Endothelial cell (in vitro differentiated cells): ENCODE measurements around the gene TMEFF2. TPM values are rescaled to one million over a fixed set of nuclear protein-coding genes. Genes with fewer than 3 reads are reported as not detected.

Experiments
- DNase-seq: peaks from one replicate; pipeline ENCODE4 v3.0.0; 2021; ENCODE audit warnings: low spot score
- H3K27ac Mint-ChIP-seq: one replicate; pipeline ENCODE4 v1.8.0; 2021; ENCODE audit warnings: mixed read lengths, inconsistent platforms; ENCODE audit not compliant: unreplicated experiment
- H3K27me3 Mint-ChIP-seq: one replicate; pipeline ENCODE4 v1.8.0; 2021; ENCODE audit warnings: mild to moderate bottlenecking, moderate library complexity, mixed read lengths, inconsistent platforms; ENCODE audit not compliant: unreplicated experiment
- H3K36me3 Mint-ChIP-seq: one replicate; pipeline ENCODE4 v1.8.0; 2021; ENCODE audit warnings: mild to moderate bottlenecking, low read depth, mixed read lengths, inconsistent platforms; ENCODE audit not compliant: unreplicated experiment
- H3K4me1 Mint-ChIP-seq: one replicate; pipeline ENCODE4 v1.8.0; 2021; ENCODE audit warnings: mild to moderate bottlenecking, mixed read lengths, inconsistent platforms; ENCODE audit not compliant: unreplicated experiment
- H3K4me3 Mint-ChIP-seq: one replicate; pipeline ENCODE4 v1.8.0; 2021; ENCODE audit warnings: mild to moderate bottlenecking, mixed read lengths, inconsistent platforms; ENCODE audit not compliant: unreplicated experiment
- H3K9me3 Mint-ChIP-seq: one replicate; pipeline ENCODE4 v1.8.0; 2021; ENCODE audit warnings: mixed read lengths, inconsistent platforms; ENCODE audit not compliant: unreplicated experiment
- total RNA-seq: library from RNA; stranded (reverse); fragmentation: NEBNext Ultra II Directional; extraction: Animal tissue kit (Norgen Biotek cat#: 25700); gene quantifications from one replicate; pipeline ENCODE4 v1.2.1, GENCODE V29; 2021; ENCODE audit not compliant: unreplicated experiment
- TF ChIP-seq, protein P1 (sequence below): fragments of 200-600 bp; sonication (generic); IDR thresholded peaks from one replicate; pipeline ENCODE4 v1.5.0; 2021; ENCODE audit warnings: antibody characterized with exemption; ENCODE audit not compliant: unreplicated experiment

The TMEFF2 gene
- total RNA-seq, 1 donor from 2014 or later: 0.10 TPM

DNA sequence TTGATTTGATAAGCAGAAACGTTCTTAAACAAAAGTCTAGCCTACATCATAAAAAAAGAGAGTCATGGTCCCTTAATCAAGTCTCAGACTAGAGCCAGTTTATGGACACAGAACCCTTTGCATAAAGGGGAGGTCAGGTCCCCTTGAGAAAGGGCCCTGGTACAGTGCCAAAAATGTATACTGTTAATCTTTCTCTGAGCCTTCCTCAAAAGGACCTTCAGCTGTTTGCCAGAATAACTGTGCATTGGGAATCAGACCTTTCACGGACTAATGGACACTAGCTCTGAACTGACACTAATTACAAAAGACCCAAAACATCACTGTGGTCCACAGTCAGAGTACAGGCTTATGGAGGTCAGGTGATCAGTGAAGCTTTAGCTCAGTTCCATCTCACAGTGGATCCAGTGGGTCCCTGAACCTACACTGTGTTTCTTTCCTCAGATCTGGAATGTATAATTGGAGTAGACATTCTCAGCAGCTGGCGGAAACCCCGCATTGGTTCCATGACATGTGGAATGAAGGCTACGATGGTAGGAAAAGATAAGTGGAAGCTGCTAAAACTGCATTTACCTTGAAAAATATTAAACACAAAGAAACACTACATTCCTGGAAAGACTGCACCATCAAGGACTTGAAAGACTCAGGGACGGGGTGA, 151.4 kb downstream of the TMEFF2 start:
- Mint-ChIP-seq H3K27me3 (no peaks in the 10 kb centered on the region), H3K27ac (no peak overlapping the region), H3K36me3 (no peaks in the 10 kb centered on the region), H3K4me1 (no peaks in the 10 kb centered on the region), H3K9me3 (no peaks in the 10 kb centered on the region), H3K4me3 (no peak overlapping the region)
- TF ChIP-seq, protein P1, sequence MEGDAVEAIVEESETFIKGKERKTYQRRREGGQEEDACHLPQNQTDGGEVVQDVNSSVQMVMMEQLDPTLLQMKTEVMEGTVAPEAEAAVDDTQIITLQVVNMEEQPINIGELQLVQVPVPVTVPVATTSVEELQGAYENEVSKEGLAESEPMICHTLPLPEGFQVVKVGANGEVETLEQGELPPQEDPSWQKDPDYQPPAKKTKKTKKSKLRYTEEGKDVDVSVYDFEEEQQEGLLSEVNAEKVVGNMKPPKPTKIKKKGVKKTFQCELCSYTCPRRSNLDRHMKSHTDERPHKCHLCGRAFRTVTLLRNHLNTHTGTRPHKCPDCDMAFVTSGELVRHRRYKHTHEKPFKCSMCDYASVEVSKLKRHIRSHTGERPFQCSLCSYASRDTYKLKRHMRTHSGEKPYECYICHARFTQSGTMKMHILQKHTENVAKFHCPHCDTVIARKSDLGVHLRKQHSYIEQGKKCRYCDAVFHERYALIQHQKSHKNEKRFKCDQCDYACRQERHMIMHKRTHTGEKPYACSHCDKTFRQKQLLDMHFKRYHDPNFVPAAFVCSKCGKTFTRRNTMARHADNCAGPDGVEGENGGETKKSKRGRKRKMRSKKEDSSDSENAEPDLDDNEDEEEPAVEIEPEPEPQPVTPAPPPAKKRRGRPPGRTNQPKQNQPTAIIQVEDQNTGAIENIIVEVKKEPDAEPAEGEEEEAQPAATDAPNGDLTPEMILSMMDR: no peak
- DNase-seq: no peak

DNA sequence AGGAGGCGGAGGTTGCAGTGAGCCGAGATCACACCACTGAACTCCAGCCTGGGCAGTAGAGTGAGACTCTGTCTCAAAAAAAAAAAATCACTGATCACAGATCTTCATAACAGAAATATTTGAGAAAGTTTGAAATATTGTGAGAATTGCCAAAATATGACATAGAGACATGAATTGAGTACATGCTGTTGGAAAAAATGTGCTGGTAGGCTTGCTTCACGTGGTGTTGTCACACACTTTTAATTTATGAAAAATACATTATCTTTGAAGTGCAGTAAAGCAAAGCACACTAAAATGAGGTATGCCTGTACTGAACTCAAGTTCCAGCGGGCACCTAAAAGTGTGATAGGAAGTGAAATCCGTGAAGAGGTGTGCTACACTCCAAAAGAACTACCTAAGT, 152.6 kb downstream of the TMEFF2 start:
- Mint-ChIP-seq H3K27me3 (no peaks in the 10 kb centered on the region), H3K4me3 (no peak overlapping the region), H3K27ac (no peak overlapping the region), H3K4me1 (peaks cover 3% of the 10 kb centered on the region), H3K36me3 (no peaks in the 10 kb centered on the region), H3K9me3 (no peaks in the 10 kb centered on the region)
- no peak for DNase-seq
- TF ChIP-seq, protein P1: no peak

DNA sequence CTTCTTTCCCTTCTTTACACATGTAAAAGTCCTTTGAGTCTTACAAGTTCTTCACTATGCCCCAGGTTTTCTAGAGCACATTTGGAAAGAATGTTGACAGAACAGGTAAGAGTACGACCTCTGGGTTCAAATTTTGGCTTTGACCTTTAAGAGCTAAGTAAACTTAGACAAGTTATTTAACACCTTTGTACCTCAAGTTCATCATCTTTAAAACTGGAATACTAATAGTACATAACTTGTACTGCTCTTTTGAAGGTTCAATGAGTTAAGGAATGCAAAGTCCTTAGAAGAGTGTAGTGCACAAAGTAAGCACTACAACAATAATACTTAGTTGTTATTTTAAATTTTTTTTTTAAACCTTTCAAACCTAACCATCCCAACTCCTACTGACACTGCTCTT, 156.6 kb downstream of the TMEFF2 start:
- TF ChIP-seq, protein P1: no peak
- Mint-ChIP-seq H3K27me3 (no peaks in the 10 kb centered on the region), H3K27ac (no peak overlapping the region), H3K36me3 (no peaks in the 10 kb centered on the region), H3K4me1 (peaks cover 17% of the 10 kb centered on the region), H3K9me3 (no peaks in the 10 kb centered on the region), H3K4me3 (no peak overlapping the region)
- no peak for DNase-seq

DNA sequence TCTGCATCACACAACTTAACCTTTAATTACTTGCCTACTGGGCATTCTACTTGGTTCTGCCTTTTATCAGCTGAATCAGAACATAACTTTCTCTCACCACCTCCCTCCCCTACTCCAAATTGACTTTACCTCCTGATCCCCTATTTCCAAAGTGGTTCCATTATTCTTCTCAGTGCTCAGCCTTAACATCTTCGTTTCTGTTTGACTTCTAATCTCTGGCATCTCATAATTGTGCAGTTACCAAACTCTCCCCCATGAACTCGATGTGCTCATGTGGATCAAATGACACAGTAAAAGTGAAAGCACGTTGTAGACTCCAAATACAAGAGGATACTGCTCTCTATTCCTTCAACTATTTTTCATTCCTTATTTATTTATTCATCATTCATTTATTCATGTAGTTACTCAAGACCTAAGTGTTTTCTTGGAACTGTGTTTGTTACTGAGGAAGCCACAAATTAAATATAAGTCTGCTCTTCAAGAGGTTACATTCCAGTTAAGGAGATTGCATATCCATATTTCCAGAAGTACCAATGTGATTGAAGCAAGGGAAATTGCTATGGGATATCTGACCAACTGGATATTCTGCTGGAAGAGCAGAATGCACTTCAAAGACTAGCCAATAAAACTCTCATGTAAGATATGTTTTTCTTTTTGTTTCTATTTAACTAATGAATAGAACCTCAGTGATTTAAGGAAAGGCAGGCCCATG, 158.8 kb downstream of the TMEFF2 start:
- Mint-ChIP-seq H3K27ac (no peak overlapping the region), H3K4me1 (peaks cover 17% of the 10 kb centered on the region), H3K4me3 (no peak overlapping the region), H3K36me3 (no peaks in the 10 kb centered on the region), H3K27me3 (no peaks in the 10 kb centered on the region), H3K9me3 (no peaks in the 10 kb centered on the region)
- no peak for DNase-seq
- TF ChIP-seq, protein P1: no peak

DNA sequence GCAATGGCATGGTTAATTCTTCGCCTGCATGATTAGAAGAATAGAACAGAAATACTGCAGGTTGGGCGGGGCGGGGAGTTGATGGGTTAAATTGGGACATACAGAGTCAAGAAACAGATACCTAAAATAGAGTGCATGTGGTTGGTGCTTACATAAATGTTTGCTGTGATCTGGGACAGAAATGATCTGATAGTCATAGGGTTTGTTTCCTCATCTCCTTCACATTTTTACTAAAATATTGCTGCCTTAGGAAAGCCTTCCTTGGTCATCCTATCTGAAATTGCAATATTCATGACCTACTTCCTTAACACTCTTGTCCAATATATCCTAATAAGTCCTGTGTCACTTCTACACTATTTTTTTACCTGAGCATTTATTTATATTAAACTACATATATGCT, 163.9 kb downstream of the TMEFF2 start:
- H3K4me3 Mint-ChIP-seq: no peak overlapping the region
- H3K9me3 Mint-ChIP-seq: no peaks in the 10 kb centered on the region
- peaks cover 9% of the 10 kb centered on the region for H3K4me1 Mint-ChIP-seq
- H3K27me3 Mint-ChIP-seq: no peaks in the 10 kb centered on the region
- H3K27ac Mint-ChIP-seq: no peak overlapping the region
- H3K36me3 Mint-ChIP-seq: no peaks in the 10 kb centered on the region
- TF ChIP-seq, protein P1: no peak
- no peak for DNase-seq
